Erythroblast (primary cell): ENCODE results near the gene TNIK.

ENCODE experiments used
- GATA1 ChIP-seq: IDR thresholded peaks from 2 replicates; pipeline ENCODE4 v1.6.1; 2011; ENCODE audit warnings: low read depth, mild to moderate bottlenecking, control low read depth, low read length, moderate library complexity
- POLR2A ChIP-seq: IDR thresholded peaks from 2 replicates; pipeline ENCODE4 v1.6.1; 2011; ENCODE audit warnings: mild to moderate bottlenecking, low read length

DNA sequence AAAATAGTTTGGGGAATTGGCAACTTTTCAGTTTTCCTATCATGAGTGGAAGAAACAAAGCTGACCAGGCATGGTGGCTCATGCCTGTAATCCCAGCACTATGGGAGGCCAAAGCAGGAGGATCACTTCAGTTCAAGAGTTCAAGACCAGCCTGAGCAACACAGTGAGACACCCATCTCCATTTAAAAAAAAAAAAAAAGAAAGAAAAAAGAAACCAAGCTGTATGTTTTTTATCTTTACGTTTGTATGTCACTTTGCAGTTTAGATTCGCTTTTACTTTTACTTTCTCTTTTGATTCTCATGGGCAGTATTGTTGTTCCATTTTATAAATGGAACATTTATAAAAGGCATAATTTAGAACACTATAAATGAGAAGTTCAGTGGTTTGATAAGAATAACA, 31.2 kb upstream of the TNIK start:
- TF ChIP-seq POLR2A (no peak), GATA1 (no peak)
